K562 (cell line): ENCODE data around the gene NAP1L4.

Experiments used
- CTCF ChIP-seq, 3 experiments: IDR thresholded peaks in 2 of 3; conservative IDR thresholded peaks in 1 of 3; 2 replicates each; pipeline ENCODE4 v1.5.1; 2011 to 2012; ENCODE audit warnings: low read length in 3 of 3, mild to moderate bottlenecking in 3 of 3, control low read depth in 2 of 3, improper control_type of control experiment in 1 of 3, inconsistent platforms in 1 of 3, low read depth in 1 of 3, mixed read lengths in 1 of 3, moderate library complexity in 1 of 3; ENCODE audit not compliant: insufficient read depth in 2 of 3
- E4F1 ChIP-seq: fragments of 250-450 bp; sonication (Bioruptor Pico); IDR thresholded peaks from 2 replicates; pipeline ENCODE4 v1.5.0; 2021; ENCODE audit warnings: mild to moderate bottlenecking, borderline replicate concordance
- EHMT2 ChIP-seq: fragments of 450-650 bp; IDR thresholded peaks from 2 replicates; pipeline ENCODE4 v1.6.1; 2018; ENCODE audit warnings: antibody characterized with exemption
- EP300 ChIP-seq: IDR thresholded peaks from 2 replicates; pipeline ENCODE4 v1.6.1; 2012; ENCODE audit warnings: low read length, improper control_type of control experiment
- HDGF ChIP-seq: fragments of 450-650 bp; IDR thresholded peaks from 2 replicates; pipeline ENCODE4 v1.6.1; 2016
- KDM5B ChIP-seq: fragments of 200-600 bp; sonication (generic); IDR thresholded peaks from 2 replicates; pipeline ENCODE4 v1.6.1; 2012; ENCODE audit warnings: low read depth, mild to moderate bottlenecking, moderate library complexity, low read length, control low read depth, inconsistent platforms; ENCODE audit not compliant: insufficient replicate concordance
- POLR2AphosphoS5 ChIP-seq: IDR thresholded peaks from 2 replicates; pipeline ENCODE4 v1.6.1; 2011; ENCODE audit warnings: mild to moderate bottlenecking, low read depth, low read length, moderate library complexity; ENCODE audit not compliant: control insufficient read depth, insufficient read depth
- RNF2 ChIP-seq: sonication (generic); IDR thresholded peaks from 2 replicates; pipeline ENCODE4 v1.6.1; 2016
- SMARCA5 ChIP-seq: fragments of 450-650 bp; IDR thresholded peaks from 2 replicates; pipeline ENCODE4 v1.6.1; 2016
- U2AF2 ChIP-seq: fragments of 200-400 bp; formaldehyde crosslinking; optimal IDR thresholded peaks from 2 replicates; pipeline ENCODE3; 2017; ENCODE audit warnings: low read depth, mild to moderate bottlenecking, low read length
- ZBTB1 ChIP-seq: sonication (generic); formaldehyde crosslinking; IDR thresholded peaks from 2 replicates; pipeline ENCODE4 v1.8.1; 2023; ENCODE audit warnings: missing genetic modification reagents, low read depth, mild to moderate bottlenecking, borderline replicate concordance
- ZBTB8A ChIP-seq: fragments of 450-650 bp; IDR thresholded peaks from 2 replicates; pipeline ENCODE4 v1.6.1; 2018; ENCODE audit warnings: mild to moderate bottlenecking, moderate library complexity; ENCODE audit not compliant: partially characterized antibody
- ZNF253 ChIP-seq: fragments of 250-450 bp; sonication (Bioruptor Pico); conservative IDR thresholded peaks from 2 replicates; pipeline ENCODE4 v1.6.1; 2021; ENCODE audit warnings: mild to moderate bottlenecking

GRCh38 chr11:2998073-2998850 lies 6.1 kb upstream of the NAP1L4 start:
- TF ChIP-seq SMARCA5, result no peak
- TF ChIP-seq E4F1 (CRISPR knock-in tag), result no peak
- no peak for TF ChIP-seq EHMT2
- no peak for TF ChIP-seq ZNF253 (CRISPR knock-in tag)
- TF ChIP-seq RNF2, result no peak
- no peak for TF ChIP-seq CTCF (IDR thresholded peaks at IDR 0.05 in 2 of 3, conservative IDR thresholded peaks at IDR 0.05 in 1 of 3; ENCODE audit: insufficient read depth in 2 of 3, low read depth in 1 of 3, low read length in 3 of 3)
- no peak for TF ChIP-seq ZBTB1 (CRISPR knock-in tag)
- no peak for TF ChIP-seq EP300
- no peak for TF ChIP-seq POLR2AphosphoS5
- no peak for TF ChIP-seq HDGF
- TF ChIP-seq U2AF2, result no peak
- TF ChIP-seq ZBTB8A, result no peak
- TF ChIP-seq KDM5B, result no peak
